ENCODE data around the gene FOXC1.

GRCh38 chr6:1577896-1578745 lies 31.6 kb upstream of the FOXC1 start:
- TF ChIP-seq, protein P1, sequence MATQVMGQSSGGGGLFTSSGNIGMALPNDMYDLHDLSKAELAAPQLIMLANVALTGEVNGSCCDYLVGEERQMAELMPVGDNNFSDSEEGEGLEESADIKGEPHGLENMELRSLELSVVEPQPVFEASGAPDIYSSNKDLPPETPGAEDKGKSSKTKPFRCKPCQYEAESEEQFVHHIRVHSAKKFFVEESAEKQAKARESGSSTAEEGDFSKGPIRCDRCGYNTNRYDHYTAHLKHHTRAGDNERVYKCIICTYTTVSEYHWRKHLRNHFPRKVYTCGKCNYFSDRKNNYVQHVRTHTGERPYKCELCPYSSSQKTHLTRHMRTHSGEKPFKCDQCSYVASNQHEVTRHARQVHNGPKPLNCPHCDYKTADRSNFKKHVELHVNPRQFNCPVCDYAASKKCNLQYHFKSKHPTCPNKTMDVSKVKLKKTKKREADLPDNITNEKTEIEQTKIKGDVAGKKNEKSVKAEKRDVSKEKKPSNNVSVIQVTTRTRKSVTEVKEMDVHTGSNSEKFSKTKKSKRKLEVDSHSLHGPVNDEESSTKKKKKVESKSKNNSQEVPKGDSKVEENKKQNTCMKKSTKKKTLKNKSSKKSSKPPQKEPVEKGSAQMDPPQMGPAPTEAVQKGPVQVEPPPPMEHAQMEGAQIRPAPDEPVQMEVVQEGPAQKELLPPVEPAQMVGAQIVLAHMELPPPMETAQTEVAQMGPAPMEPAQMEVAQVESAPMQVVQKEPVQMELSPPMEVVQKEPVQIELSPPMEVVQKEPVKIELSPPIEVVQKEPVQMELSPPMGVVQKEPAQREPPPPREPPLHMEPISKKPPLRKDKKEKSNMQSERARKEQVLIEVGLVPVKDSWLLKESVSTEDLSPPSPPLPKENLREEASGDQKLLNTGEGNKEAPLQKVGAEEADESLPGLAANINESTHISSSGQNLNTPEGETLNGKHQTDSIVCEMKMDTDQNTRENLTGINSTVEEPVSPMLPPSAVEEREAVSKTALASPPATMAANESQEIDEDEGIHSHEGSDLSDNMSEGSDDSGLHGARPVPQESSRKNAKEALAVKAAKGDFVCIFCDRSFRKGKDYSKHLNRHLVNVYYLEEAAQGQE (IDR thresholded peaks at IDR 0.05; ENCODE audit: insufficient read depth in 1 of 2, low read depth in 2 of 2, low read length in 1 of 2): no peak
- TF ChIP-seq POLR2AphosphoS5 (IDR thresholded peaks at IDR 0.05; ENCODE audit: low read depth, low read length): no peak
- TF ChIP-seq, protein P2, sequence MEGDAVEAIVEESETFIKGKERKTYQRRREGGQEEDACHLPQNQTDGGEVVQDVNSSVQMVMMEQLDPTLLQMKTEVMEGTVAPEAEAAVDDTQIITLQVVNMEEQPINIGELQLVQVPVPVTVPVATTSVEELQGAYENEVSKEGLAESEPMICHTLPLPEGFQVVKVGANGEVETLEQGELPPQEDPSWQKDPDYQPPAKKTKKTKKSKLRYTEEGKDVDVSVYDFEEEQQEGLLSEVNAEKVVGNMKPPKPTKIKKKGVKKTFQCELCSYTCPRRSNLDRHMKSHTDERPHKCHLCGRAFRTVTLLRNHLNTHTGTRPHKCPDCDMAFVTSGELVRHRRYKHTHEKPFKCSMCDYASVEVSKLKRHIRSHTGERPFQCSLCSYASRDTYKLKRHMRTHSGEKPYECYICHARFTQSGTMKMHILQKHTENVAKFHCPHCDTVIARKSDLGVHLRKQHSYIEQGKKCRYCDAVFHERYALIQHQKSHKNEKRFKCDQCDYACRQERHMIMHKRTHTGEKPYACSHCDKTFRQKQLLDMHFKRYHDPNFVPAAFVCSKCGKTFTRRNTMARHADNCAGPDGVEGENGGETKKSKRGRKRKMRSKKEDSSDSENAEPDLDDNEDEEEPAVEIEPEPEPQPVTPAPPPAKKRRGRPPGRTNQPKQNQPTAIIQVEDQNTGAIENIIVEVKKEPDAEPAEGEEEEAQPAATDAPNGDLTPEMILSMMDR (IDR thresholded peaks at IDR 0.05): no peak
- no peak for TF ChIP-seq SIN3A (IDR thresholded peaks at IDR 0.05; ENCODE audit: borderline replicate concordance, insufficient read depth, low read depth, low read length)
- TF ChIP-seq TCF7L2 (IDR thresholded peaks at IDR 0.05; ENCODE audit: low read depth, low read length): no peak

Data from Panc1 (cell line).